SK-N-SH (cell line): Measurements from ENCODE around the gene MAP3K9. TPM values are rescaled to one million over a fixed set of nuclear protein-coding genes. Genes with fewer than 3 reads are reported as not detected.

ENCODE experiments used
- CTCF ChIA-PET: fragments of 300-600, 350-600 bp; formaldehyde crosslinking; extraction: SDS; loops from one replicate; lab custom pipeline; 2021; lab: Yijun Ruan, JAX
- POLR2A ChIA-PET: fragments of 350-600 bp; sonication (Branson Sonifier 250); formaldehyde crosslinking; extraction: SDS; loops from one replicate; lab custom pipeline; 2020; ENCODE audit warnings: antibody characterized with exemption, inconsistent platforms; lab: Yijun Ruan, JAX
- DNase-seq: peaks from one replicate; pipeline ENCODE4 v3.0.0; 2012
- H2AFZ ChIP-seq: fragments of 200-600 bp; sonication (generic); 2 replicates; pipeline ENCODE4 v1.8.1; 2016; ENCODE audit warnings: antibody characterized with exemption, mild to moderate bottlenecking, low read depth
- H3F3A ChIP-seq: fragments of 200-600 bp; sonication (generic); replicated peaks from 2 replicates; pipeline ENCODE3; 2016; ENCODE audit warnings: antibody characterized with exemption, mild to moderate bottlenecking; ENCODE audit not compliant: insufficient read depth
- H3K27ac ChIP-seq, 2 experiments: fragments of 200-500 bp in 1 of 2; fragments of 200-600 bp in 1 of 2; sonication (Bioruptor generic) in 1 of 2; sonication (generic), shearing (Covaris generic) in 1 of 2; 2 replicates each; pipeline versions ENCODE4 v1.5.1 to v1.6.1; 2014 to 2016; ENCODE audit warnings: low read depth in 2 of 2, inconsistent platforms in 1 of 2, low read length in 1 of 2, mild to moderate bottlenecking in 1 of 2, mixed read lengths in 1 of 2
- H3K27me3 ChIP-seq: fragments of 200-600 bp; sonication (generic), shearing (Covaris generic); 2 replicates; pipeline ENCODE4 v1.6.1; 2016; ENCODE audit warnings: mixed run types; ENCODE audit not compliant: insufficient read depth
- H3K36me3 ChIP-seq, 2 experiments: fragments of 200-500 bp in 1 of 2; fragments of 200-600 bp in 1 of 2; sonication (Bioruptor generic) in 1 of 2; sonication (generic) in 1 of 2; replicated peaks in 1 of 2; 2 replicates each; pipeline versions ENCODE3 to v1.5.1; 2014 to 2016; ENCODE audit warnings: low read length in 1 of 2, mild to moderate bottlenecking in 1 of 2; ENCODE audit not compliant: insufficient read depth in 2 of 2, control insufficient read depth in 1 of 2
- H3K4me1 ChIP-seq, 2 experiments: fragments of 200-500 bp in 1 of 2; fragments of 200-600 bp in 1 of 2; sonication (Bioruptor generic) in 1 of 2; sonication (generic), shearing (Covaris generic) in 1 of 2; 2 replicates each; pipeline versions ENCODE4 v1.5.1 to v1.6.1; 2014 to 2016; ENCODE audit warnings: low read depth in 1 of 2, low read length in 1 of 2, mixed run types in 1 of 2; ENCODE audit not compliant: insufficient read depth in 2 of 2, control insufficient read depth in 1 of 2
- H3K4me2 ChIP-seq: fragments of 200-600 bp; sonication (generic), shearing (Covaris generic); 2 replicates; pipeline ENCODE4 v1.6.1; 2017; ENCODE audit warnings: mixed run types
- H3K4me3 ChIP-seq, 2 experiments: fragments of 200-500 bp in 1 of 2; fragments of 200-600 bp in 1 of 2; sonication (Bioruptor generic) in 1 of 2; sonication (generic), shearing (Covaris generic) in 1 of 2; 2 replicates each; pipeline versions ENCODE4 v1.5.1 to v1.8.1; 2014 to 2016; ENCODE audit warnings: low read depth in 2 of 2, inconsistent platforms in 1 of 2, low read length in 1 of 2, mild to moderate bottlenecking in 1 of 2, mixed read lengths in 1 of 2, moderate library complexity in 1 of 2
- H3K79me2 ChIP-seq: fragments of 200-600 bp; sonication (generic); 2 replicates; pipeline ENCODE4 v1.8.1; 2017; ENCODE audit warnings: mild to moderate bottlenecking; ENCODE audit not compliant: insufficient read depth
- H3K9ac ChIP-seq: fragments of 200-600 bp; sonication (generic); 2 replicates; pipeline ENCODE4 v1.6.1; 2017; ENCODE audit warnings: mixed run types
- H3K9me2 ChIP-seq: fragments of 200-600 bp; sonication (generic); 2 replicates; pipeline ENCODE4 v1.6.1; 2017; ENCODE audit warnings: mixed run types
- H3K9me3 ChIP-seq: fragments of 200-600 bp; sonication (generic); 2 replicates; pipeline ENCODE4 v1.6.1; 2017; ENCODE audit warnings: mixed run types, mild to moderate bottlenecking, moderate library complexity
- H4K20me1 ChIP-seq: fragments of 200-600 bp; sonication (generic); 2 replicates; pipeline ENCODE4 v1.6.1; 2017; ENCODE audit warnings: mild to moderate bottlenecking, mixed run types; ENCODE audit not compliant: insufficient read depth
- MAX ChIP-seq: IDR thresholded peaks from 2 replicates; pipeline ENCODE4 v1.4.0; 2012; ENCODE audit warnings: low read depth
- RFX5 ChIP-seq: IDR thresholded peaks from 2 replicates; pipeline ENCODE4 v1.6.1; 2012; ENCODE audit warnings: mild to moderate bottlenecking, improper control_type of control experiment, low read length
- SMC3 ChIP-seq: IDR thresholded peaks from 2 replicates; pipeline ENCODE4 v1.6.1; 2012; ENCODE audit warnings: low read depth, low read length, improper control_type of control experiment
- WGBS: methylation state at CpG from one replicate; pipeline ENCODE4 v1.1.6; 2017; ENCODE audit warnings: low lambda C conversion rate; 5-methylcytosine and 5-hydroxymethylcytosine counted together
- polyA plus RNA-seq, 3 experiments: library from polyadenylated mRNA; depleted of rRNA; stranded (reverse); fragments of >200 nt; gene quantifications; 2 replicates each; pipeline ENCODE4 v1.2.3, GENCODE V29; 2012

The MAP3K9 gene
- polyA plus RNA-seq, 1 of the 3 experiments (the other 2 are of a cell fraction) = 2.0 TPM

DNA sequence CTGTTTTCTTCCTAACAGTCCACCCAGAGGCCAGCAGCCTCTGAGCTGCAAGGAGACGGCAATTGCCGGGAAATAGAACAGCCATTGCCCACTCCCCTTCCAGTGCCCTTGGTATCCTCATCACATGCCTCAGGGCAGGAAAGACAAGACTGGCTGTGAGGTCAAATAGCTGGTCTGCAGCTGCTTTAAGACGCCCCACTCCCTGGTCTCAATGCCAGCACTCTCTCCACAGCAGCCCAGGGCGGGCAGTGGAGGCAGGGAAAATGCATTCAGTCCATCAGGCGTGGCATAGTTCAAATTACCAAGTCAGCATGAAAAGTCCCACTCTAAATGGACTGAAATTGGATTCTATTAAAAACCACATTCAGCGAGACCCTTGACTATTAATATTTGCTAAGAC is 132.0 kb downstream of the MAP3K9 start:
- WGBS = 67% methylated on average over 5 of the region's 6 CpGs
- CTCF ChIA-PET = no interaction called here

More for the DNA sequence above, 132.0 kb downstream of the MAP3K9 start:
- Histone ChIP-seq H3K36me3 (no peaks in the 10 kb centered on the region), H3K79me2 (no peaks in the 10 kb centered on the region)
- no peak for TF ChIP-seq MAX
- no peak for TF ChIP-seq SMC3
- TF ChIP-seq RFX5 = no peak
- TF ChIP-seq, all 33 proteins: peak for 0
- Histone ChIP-seq H3K27ac (no peak overlapping the region), H3K9me3 (no peaks in the 10 kb centered on the region), H3K9me2 (no peaks in the 10 kb centered on the region), H4K20me1 (no peaks in the 10 kb centered on the region), H3K27me3 (no peaks in the 10 kb centered on the region), H3K4me1 (no peaks in the 10 kb centered on the region), H3F3A (no peaks in the 10 kb centered on the region), H3K9ac (no peak overlapping the region), H3K4me3 (no peak overlapping the region), H2AFZ (no peak overlapping the region), H3K4me2 (no peak overlapping the region)
- POLR2A ChIA-PET = no interaction called here
- DNase-seq = no peak

Other genes starting within 250 kb of the MAP3K9 start
- gene MED6, start 208.9 kb downstream of the MAP3K9 start, polyA plus RNA-seq (2012; rRNA removed) = 24.2 and 31.1 TPM in 2 replicates
- 0.29 and 0.33 TPM in 2 replicates for gene TTC9, start 167.6 kb downstream of the MAP3K9 start, polyA plus RNA-seq (2012; rRNA removed)
- 9.4 and 13.6 TPM in 2 replicates for gene PCNX1, start 97.9 kb upstream of the MAP3K9 start, polyA plus RNA-seq (2012; rRNA removed)